Myocyte (in vitro differentiated cells): ENCODE data around the gene CDH8. TPM values are rescaled to one million over a fixed set of nuclear protein-coding genes. Genes with fewer than 3 reads are reported as not detected.

ENCODE experiments used
- DNase-seq: peaks from one replicate; pipeline ENCODE4 v3.0.0-alpha.2; 2012; ENCODE audit warnings: low read depth
- total RNA-seq: library from RNA; depleted of rRNA; stranded (reverse); fragments of >200 nt; gene quantifications from 2 replicates; pipeline ENCODE4 v1.2.3, GENCODE V29; 2014

CDH8 gene
- total RNA-seq, 1 donor from 2014 or later, result 38.7 TPM

DNA sequence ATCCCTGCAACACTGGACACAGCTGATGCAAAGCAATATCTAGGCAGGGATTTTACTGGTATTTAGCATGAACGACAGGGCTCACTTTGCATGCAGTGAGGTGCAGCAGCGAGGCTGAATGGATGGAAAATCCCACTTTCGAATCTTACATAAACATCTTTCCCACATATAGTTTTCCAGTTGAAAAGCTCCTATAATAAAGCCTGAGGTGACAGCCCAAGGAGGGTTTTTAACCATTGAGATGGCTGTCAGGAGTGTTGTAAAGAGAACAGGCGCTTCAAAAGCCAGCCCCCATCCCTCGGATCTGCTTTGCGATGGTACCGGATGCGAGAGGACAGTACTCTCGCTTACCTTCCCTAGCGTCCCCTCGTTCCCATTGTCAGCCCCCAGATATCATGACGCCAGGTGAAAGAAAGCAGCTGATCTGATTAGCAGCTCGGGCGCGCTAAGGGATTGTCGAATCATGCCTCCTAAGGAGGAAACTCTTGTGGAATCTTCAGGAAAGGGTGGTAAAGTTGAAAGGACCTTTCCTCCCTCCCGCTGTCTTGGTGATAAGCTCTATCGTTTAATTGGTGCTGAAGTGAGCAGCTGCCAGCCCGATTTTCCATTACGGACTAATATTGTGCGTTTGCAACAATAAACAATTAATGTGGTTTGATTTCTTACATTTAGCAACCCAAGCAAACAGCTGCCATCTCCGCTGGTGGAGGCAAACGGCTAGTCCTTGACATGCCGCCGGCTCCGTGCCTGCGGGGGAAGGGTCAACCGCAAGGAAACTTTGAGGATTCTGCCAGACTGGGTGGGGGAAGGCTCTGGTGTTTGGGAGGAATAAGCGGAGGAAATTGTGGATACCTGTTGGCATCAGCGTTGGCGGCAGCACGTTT lies 1.8 kb downstream of the CDH8 start:
- peak; percentile 66 for DNase-seq

- DNase-seq, result no peak
Observed at GRCh38 chr16:62033065-62033464, 3.2 kb downstream of the CDH8 start.

DNA sequence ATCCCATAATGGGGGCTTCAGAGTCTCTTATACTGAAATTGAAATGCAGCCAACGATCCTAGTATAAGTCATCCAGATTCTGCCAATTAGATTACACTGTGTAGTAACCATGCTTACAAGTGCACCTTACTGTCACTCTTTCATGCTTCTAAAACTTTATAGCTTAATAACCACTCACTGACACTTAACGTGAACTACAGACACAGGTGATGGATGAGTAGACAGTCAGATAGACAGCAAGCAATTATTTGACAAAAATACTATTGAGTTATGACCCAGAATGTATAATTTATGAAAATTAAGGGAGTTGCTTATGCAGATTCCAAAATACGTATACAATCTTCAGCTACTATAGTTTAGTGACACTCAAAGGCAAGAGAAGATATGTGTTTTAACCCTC lies 6.3 kb downstream of the CDH8 start:
- DNase-seq, result no peak

DNA sequence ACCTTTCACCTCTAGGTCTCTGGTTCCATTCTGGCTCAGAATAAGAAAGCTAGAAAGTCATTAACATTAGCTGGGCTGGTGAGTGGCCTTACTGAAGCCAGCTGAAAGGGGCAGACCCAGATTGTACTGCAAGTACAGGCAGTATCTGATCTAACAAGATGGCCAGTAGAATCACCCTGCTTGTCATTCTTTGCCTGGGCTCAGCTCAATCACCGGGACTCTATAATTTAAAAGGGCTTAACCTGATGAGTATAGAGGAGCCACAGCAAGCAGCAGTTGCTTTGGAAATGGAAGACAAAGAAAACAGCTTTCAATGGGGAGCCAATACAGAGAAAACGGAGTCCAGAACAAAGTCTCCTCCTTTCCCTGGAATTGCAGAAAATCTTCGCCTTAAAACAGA lies 13.6 kb downstream of the CDH8 start:
- DNase-seq, result no peak

- DNase-seq, result no peak
Observed at GRCh38 chr16:62021161-62021581, 15.1 kb downstream of the CDH8 start.

- DNase-seq, result no peak
Observed at GRCh38 chr16:62020681-62021080, 15.6 kb downstream of the CDH8 start.

DNA sequence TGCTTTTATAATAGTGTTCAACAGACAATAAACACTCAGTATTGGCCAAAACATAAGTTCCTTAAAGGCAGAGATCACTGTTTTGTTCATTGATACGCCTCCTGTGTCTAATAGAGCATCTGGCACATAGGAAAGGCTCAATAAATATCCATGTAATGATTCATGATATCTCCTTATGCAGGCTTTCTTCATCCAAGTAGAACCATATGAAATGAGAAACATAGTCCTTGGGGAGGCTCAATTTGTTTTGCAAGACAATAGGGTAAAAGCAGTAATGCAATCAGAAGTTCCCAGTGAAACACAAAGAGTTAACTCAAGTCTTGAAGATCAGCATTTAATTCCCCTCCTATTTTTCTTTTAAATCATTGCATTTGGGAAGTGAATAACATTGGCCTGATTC lies 16.4 kb downstream of the CDH8 start:
- no peak for DNase-seq

- no peak for DNase-seq
Observed at GRCh38 chr16:62018301-62019060, 17.8 kb downstream of the CDH8 start.

DNA sequence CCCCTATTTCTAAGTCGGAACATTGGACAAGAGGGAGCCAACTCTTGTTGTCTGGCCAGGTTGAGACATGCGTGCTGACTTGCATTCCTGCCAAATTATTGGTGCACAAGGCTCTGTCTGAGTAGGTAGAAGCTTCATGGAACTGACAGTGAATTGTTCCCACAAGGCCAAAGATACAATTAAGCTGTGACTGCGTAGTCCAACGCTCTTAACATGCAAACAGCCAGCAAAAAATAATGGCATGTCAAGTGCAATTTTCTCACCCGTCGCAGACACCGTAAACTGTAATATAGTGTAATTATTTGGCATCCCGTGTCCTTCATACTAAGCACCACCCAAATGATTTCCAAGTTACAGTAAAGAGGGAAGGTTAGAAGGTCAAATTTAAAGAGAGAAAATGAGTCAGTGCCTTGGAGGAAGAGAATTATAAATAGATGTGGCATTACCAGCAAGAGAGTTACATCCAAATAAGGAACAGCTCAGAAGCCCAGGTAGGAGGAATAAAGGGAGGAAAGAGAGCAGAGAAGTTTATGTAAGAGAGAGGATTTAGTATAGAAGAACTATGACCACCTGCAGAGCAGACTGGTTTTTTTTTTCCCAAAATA lies 21.8 kb downstream of the CDH8 start:
- peak; percentile 13 for DNase-seq

GRCh38 chr16:62010186-62010585 lies 26.1 kb downstream of the CDH8 start:
- DNase-seq, result no peak

GRCh38 chr16:61998460-61998859 lies 37.8 kb downstream of the CDH8 start:
- DNase-seq, result no peak

DNA sequence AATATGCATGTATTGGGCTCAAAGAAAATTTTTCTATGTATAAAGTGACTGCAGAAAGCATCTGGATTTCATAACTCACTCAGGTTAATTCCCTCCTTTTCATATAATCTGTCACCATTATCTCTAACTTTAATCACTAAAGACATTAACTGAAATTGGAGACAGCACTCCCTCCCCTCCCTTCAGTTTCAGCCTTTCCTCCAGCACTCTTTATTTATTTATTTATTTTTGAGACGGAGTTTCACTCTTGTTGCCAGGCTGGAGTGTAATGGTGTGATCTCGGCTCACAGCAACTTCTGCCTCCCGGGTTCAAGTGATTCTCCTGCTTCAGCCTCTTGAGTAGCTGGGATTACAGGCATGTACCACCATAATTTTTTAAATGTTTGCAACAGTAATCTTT lies 43.1 kb downstream of the CDH8 start:
- DNase-seq, result no peak

DNA sequence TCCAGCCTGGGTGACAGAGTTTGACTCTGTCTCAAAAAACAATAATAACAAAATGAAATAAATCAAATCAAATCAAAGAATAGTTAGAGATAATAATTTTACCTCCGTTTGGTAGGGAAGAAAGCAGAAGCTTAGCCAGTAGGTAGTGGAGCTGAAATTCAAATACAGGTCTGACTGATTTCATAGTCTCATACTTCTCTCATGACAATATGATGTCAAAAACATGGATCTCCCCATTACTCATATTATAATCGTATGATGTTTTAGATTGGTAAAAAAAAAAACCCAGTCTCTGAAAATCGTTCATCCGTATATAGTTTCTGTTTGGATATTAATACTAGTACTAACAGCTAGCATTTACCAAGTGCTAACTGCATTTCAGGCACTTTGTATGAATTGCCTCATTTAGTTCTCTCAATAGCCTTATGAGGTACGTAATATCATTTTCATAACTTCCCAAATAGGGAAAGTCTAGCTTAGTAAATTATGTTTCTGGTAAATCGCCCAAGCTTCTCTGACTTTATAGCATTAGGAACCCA lies 48.7 kb downstream of the CDH8 start:
- DNase-seq, result no peak

DNA sequence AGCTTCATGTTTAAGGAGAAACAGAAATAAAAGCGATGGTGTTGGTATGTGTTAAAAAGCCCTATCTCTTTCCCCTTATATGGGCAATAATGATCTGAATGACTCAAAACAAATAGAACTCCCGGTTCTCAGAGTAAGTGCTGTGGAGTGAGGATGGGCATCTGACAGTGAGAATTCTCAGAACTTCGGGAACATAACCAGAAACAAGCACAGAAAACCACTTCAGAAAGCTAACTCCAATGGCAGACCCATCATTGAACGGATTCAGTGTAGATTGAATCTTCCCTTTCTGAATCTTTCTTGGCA lies 67.2 kb downstream of the CDH8 start:
- no peak for DNase-seq

- no peak for DNase-seq
Observed at GRCh38 chr16:61968242-61969076, 67.8 kb downstream of the CDH8 start.

DNA sequence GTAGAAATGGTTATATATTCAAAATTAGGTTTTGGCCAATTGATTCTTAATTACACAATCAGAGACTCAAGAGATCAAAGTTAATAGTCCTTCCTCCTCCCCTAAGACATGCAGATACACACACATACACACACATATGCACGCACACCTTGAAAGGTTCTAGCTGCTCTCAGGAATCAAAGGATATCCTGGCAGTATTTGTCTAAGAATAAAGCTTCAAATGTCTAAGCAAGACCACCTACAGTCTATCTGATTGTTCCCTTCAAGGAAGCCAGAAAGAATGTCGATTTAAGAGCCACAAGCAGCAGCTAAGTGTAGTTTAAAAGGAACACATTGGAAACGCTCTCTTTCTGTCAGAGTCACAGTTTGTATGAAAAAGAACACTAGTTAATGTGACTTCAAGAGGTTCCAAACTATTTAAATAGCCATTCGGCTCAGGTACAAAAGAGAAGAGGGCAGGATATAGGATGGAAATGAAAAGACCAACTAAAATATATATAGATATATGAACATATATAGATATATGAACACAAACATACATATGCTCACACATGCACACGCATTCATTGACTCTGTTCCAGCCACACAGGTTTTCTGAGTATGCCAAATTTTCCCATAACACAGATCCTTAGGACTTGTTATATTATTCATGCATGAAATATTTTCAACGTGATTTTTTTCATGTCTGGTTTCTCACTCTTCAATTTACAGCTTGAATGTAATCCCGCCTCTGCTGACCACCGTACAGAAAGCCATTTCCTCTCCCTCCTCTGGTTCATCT lies 79.0 kb downstream of the CDH8 start:
- no peak for DNase-seq

DNA sequence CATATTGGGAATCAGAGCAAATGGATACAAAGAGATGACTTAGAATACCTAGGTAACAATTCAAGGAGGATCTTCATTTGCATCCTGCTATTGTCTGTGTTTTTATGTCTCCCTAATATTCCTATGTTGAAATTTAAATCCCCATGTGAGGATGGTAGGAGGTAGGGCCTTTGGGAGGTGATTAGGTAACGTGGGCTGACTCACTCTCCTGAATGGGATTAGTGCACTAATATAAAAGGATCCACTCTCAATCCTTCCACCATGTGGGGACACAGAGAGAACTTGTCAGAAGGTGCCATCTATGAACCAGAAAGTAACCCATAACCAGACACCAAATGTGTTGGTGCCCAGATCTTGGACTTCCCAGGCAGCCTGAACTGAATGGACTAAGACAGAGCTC lies 83.4 kb downstream of the CDH8 start:
- no peak for DNase-seq

DNA sequence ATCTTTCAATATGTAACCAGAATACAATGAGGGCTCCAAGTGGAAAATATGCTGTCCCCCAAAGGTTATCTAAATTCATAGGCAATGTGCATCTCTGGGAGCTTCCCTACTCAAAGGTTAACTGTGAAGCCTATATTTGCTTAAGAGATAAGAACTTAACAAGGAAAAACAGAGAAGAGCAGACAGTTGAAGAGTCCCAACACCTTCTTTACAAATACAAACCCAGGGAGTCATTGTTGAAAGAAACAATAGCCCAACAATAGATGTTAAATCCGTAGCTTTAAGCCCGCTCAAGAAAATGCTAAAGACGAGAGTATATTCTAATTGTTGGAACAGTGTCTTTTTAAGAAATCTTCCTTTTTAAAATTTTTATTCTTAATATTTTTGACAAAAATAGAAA lies 87.8 kb downstream of the CDH8 start:
- no peak for DNase-seq

GRCh38 chr16:61946019-61946418 lies 90.2 kb downstream of the CDH8 start:
- no peak for DNase-seq

GRCh38 chr16:61945511-61945910 lies 90.7 kb downstream of the CDH8 start:
- DNase-seq, result no peak
